NCI-H82 treated with DMSO at 0.1 percent for 48 hours (cell line): ENCODE measurements around the gene STAC2.
A peak's percentile ranks its signal among the peaks of the same experiment; 100 is the strongest.

Experiments
- DNase-seq: peaks from one replicate; lab custom pipeline; 2025; ENCODE audit not compliant: unreplicated experiment; lab: John Stamatoyannopoulos, UW

STAC2 gene

GRCh38 chr17:39165841-39166349 is 59.9 kb downstream of the STAC2 start, which contains the start of gene ARL5C:
TSS of gene ARL5C (minus strand) at chr17:39166161. CDS start at chr17:39165760, 401 bp downstream.
- no peak for DNase-seq

GRCh38 chr17:39165178-39165840 is 60.4 kb downstream of the STAC2 start:
- no peak for DNase-seq

GRCh38 chr17:39164675-39165143 is 61.0 kb downstream of the STAC2 start:
- DNase-seq, result peak; percentile 68

GRCh38 chr17:39161962-39162361 is 63.8 kb downstream of the STAC2 start:
- DNase-seq, result no peak
